Measurements from ENCODE around the gene RBMS3. TPM values are rescaled to one million over a fixed set of nuclear protein-coding genes. Genes with fewer than 3 reads are reported as not detected.

RBMS3 gene
- total and polyA plus RNA-seq, 2 experiments from 2014 or later, result 3.2 to 7.4 TPM

- no peaks in the 10 kb centered on the region for H3K36me3 ChIP-seq (ENCODE audit: insufficient read depth)
- no peaks in the 10 kb centered on the region for H3K36me3 Mint-ChIP-seq (ENCODE audit: low read depth)
- no peak overlapping the region for H2AFZ ChIP-seq
- H3K9me2 ChIP-seq (ENCODE audit: insufficient read depth), result 0 out of 2 replicates have a peak, but pooled peaks cover 3% of the 10 kb centered on the region
- no peak overlapping the region for H3K4me2 ChIP-seq
- no peaks in the 10 kb centered on the region for H3F3A ChIP-seq (replicated peaks; ENCODE audit: low read depth)
- H3K27me3 ChIP-seq (ENCODE audit: insufficient read depth), result no peaks in the 10 kb centered on the region
- H3K4me1 Mint-ChIP-seq, result peaks cover 3% of the 10 kb centered on the region; the same call in 2 of the 3 replicates
- peaks cover 1% of the 10 kb centered on the region for H3K27me3 Mint-ChIP-seq (ENCODE audit: insufficient read depth, low read depth, poor library complexity)
- H3K4me1 ChIP-seq (ENCODE audit: insufficient read depth), result no peaks in the 10 kb centered on the region
- TF ChIP-seq CREB1 (CRISPR knock-in tag; IDR thresholded peaks at IDR 0.05; ENCODE audit: low read depth), result no peak
- TF ChIP-seq NANOG (IDR thresholded peaks at IDR 0.05; ENCODE audit: borderline replicate concordance), result no peak
- TF ChIP-seq JUNB (IDR thresholded peaks at IDR 0.05; ENCODE audit: unreplicated experiment), result no peak
- TF ChIP-seq EZH2 (IDR thresholded peaks at IDR 0.05; ENCODE audit: low read depth, unreplicated experiment), result no peak
- no peak for TF ChIP-seq ETS1 (IDR thresholded peaks at IDR 0.05)
- TF ChIP-seq CTCF (conservative IDR thresholded peaks at IDR 0.05; ENCODE audit: low read depth in 2 of 2), result no peak
- TF ChIP-seq STAT1 (IDR thresholded peaks at IDR 0.05; ENCODE audit: unreplicated experiment), result no peak
- TF ChIP-seq POLR2AphosphoS5 (IDR thresholded peaks at IDR 0.05; ENCODE audit: low read depth), result no peak
- TF ChIP-seq ZNF331 (CRISPR knock-in tag; IDR thresholded peaks at IDR 0.05; ENCODE audit: low read depth), result no peak
- no peak for TF ChIP-seq ZNF114 (CRISPR knock-in tag; IDR thresholded peaks at IDR 0.05)
- no peak for TF ChIP-seq REST (IDR thresholded peaks at IDR 0.05; ENCODE audit: unreplicated experiment)
- TF ChIP-seq ZNF462 (CRISPR knock-in tag; IDR thresholded peaks at IDR 0.05), result no peak
- TF ChIP-seq EZH2phosphoT487 (IDR thresholded peaks at IDR 0.05; ENCODE audit: unreplicated experiment), result no peak
- no peaks in the 10 kb centered on the region for H4K20me1 ChIP-seq (replicated peaks; ENCODE audit: insufficient read depth)
- no peaks in the 10 kb centered on the region for H3K9me3 Mint-ChIP-seq
- H3K79me2 ChIP-seq (replicated peaks; ENCODE audit: insufficient read depth), result no peaks in the 10 kb centered on the region
- H3K27ac Mint-ChIP-seq, result peak overlapping the region; percentile 55
- H3K4me3 ChIP-seq, result no peak overlapping the region
- no peak for ATAC-seq
- H3K4me3 Mint-ChIP-seq, result no peak overlapping the region
- no peak overlapping the region for H3K27ac ChIP-seq (ENCODE audit: low read depth)
- no peak for DNase-seq (ENCODE audit: low spot score)
These were observed 402.4 kb downstream of the RBMS3 start for GRCh38 chr3:29683018-29683993.
